HFFc6 (cell line): ENCODE measurements around the gene PIGBOS1. TPM values are rescaled to one million over a fixed set of nuclear protein-coding genes. Genes with fewer than 3 reads are reported as not detected.

Experiments
- DNase-seq: peaks from one replicate; pipeline ENCODE4 v3.0.0-alpha.2; 2018
- H3K27ac Mint-ChIP-seq: 2 replicates; pipeline ENCODE4 v1.8.0; 2020; ENCODE audit warnings: mild to moderate bottlenecking, mixed read lengths
- H3K27me3 Mint-ChIP-seq: 2 replicates; pipeline ENCODE4 v1.8.0; 2021; ENCODE audit warnings: mild to moderate bottlenecking, moderate library complexity, mixed read lengths; ENCODE audit not compliant: insufficient read depth
- H3K36me3 Mint-ChIP-seq: 2 replicates; pipeline ENCODE4 v1.8.0; 2021; ENCODE audit warnings: low read depth, mixed read lengths
- H3K4me1 Mint-ChIP-seq: 2 replicates; pipeline ENCODE4 v1.8.0; 2020; ENCODE audit warnings: low read depth, mixed read lengths
- H3K4me3 Mint-ChIP-seq: 2 replicates; pipeline ENCODE4 v1.8.0; 2020; ENCODE audit warnings: mild to moderate bottlenecking, moderate library complexity, mixed read lengths
- H3K9me3 Mint-ChIP-seq: 2 replicates; pipeline ENCODE4 v1.8.0; 2020; ENCODE audit warnings: mild to moderate bottlenecking, mixed read lengths
- long read RNA-seq: library from polyadenylated mRNA; unstranded; transcript quantifications from one replicate; pipeline ENCODE4 v2.0.0, GENCODE V29; 2019
- total RNA-seq, 6 experiments: library from RNA; stranded (reverse); fragmentation: NEBNext Ultra II Directional; extraction: Animal tissue kit (Norgen Biotek cat#: 25700); gene quantifications; 2 replicates in 1 of 6; 3 replicates in 5 of 6; pipeline ENCODE4 v1.2.3, GENCODE V29; 2021
- TF ChIP-seq, protein P1 (sequence below): fragments of 200-600 bp; sonication (generic); IDR thresholded peaks from 2 replicates; pipeline ENCODE4 v1.5.0; 2021; ENCODE audit warnings: antibody characterized with exemption, mild to moderate bottlenecking

PIGBOS1 gene, protein sequence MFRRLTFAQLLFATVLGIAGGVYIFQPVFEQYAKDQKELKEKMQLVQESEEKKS
- total RNA-seq = 10 to 100 TPM in 1 of 6 experiments, 1 to 10 TPM in 5; 7.8 to 11.0 (median 8.4) TPM
- long read RNA-seq, partial matches to known transcripts = 0 of 8 reads
- long read RNA-seq, other reads (novel, unspliced or antisense) = 3 of 8 reads

DNA sequence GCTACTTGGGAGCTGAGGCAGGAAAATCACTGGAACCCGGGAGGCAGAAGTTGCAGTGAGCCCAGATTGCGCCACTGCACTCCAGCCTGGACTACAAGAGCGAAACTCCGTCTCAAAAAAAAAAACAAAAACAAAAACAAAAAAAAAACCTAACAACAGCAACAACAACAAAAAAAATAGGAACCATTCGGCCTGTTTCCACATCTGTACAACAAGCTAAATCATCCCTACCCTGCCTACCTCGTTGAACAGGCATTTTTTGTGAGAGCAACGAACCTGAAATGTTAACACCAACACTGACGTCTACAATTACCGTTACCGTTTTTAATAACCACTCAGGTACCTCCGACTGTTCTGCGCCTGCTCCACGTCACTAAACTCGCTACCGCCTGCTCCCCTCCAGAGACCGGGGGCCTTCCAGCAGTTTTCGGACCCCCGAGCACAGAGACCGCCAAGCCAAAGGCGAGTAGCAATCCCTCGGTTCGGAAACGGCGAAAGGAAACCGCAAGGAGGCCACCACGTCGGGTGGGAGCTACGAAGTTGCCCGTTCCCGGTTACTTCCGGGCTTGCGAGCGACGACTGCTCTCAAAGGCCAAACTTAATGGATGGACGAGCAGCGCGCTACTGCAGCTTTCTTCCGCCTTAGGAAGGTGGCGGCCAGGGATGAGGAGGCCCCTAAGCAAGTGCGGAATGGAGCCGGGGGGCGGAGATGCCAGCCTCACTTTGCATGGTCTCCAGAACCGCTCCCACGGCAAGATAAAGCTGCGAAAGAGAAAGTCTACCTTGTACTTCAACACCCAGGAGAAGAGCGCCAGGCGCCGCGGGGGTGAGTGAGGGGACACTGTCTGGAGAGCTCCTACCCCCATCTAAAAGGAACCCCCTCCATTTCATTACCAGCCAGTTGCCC is at the start of gene PIGBOS1, which contains the start of gene PIGB:
PIGBOS1 (minus strand) TSS at position 536 of the 907 bp plus-strand sequence. CDS start 1,331 bp downstream, outside the sequence.
PIGB (plus strand) TSS at position 635 of the 907 bp plus-strand sequence; CDS start at position 664, 29 bp downstream.
- H3K4me3 Mint-ChIP-seq = peak within 1 kb of the TSS; percentile 99
- H3K36me3 Mint-ChIP-seq = peaks cover 21% of the 10 kb centered on the region
- TF ChIP-seq, protein P1, sequence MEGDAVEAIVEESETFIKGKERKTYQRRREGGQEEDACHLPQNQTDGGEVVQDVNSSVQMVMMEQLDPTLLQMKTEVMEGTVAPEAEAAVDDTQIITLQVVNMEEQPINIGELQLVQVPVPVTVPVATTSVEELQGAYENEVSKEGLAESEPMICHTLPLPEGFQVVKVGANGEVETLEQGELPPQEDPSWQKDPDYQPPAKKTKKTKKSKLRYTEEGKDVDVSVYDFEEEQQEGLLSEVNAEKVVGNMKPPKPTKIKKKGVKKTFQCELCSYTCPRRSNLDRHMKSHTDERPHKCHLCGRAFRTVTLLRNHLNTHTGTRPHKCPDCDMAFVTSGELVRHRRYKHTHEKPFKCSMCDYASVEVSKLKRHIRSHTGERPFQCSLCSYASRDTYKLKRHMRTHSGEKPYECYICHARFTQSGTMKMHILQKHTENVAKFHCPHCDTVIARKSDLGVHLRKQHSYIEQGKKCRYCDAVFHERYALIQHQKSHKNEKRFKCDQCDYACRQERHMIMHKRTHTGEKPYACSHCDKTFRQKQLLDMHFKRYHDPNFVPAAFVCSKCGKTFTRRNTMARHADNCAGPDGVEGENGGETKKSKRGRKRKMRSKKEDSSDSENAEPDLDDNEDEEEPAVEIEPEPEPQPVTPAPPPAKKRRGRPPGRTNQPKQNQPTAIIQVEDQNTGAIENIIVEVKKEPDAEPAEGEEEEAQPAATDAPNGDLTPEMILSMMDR = no peak
- DNase-seq = peak; percentile 79
- H3K27ac Mint-ChIP-seq = peak within 1 kb of the TSS; percentile 100
- peaks cover 33% of the 10 kb centered on the region for H3K4me1 Mint-ChIP-seq
- no peaks in the 10 kb centered on the region for H3K9me3 Mint-ChIP-seq
- peaks cover 2% of the 10 kb centered on the region; the same call in 1 of the 2 replicates for H3K27me3 Mint-ChIP-seq

DNA sequence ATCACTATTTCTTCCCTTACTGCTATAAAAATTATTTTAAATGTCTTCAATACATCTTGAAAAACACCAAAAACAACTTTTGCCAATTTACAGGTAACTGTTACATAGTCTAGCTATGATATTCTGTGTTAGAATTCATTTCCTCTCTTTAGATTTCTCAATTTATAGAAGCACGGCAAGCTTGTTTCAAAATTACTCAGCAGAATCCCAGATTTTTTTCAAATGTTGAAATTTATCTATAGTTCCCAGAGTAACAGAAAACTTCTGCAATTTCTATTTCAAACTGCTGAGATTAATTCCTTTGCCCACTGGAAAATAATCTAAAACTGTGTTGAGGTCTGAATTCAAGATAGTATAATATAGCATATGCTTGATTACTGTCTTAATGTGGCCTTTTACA is 48.1 kb upstream of the PIGBOS1 start:
- DNase-seq = no peak
- no peaks in the 10 kb centered on the region for H3K9me3 Mint-ChIP-seq
- H3K4me3 Mint-ChIP-seq = no peak overlapping the region
- H3K27me3 Mint-ChIP-seq = no peaks in the 10 kb centered on the region
- H3K4me1 Mint-ChIP-seq = no peaks in the 10 kb centered on the region
- TF ChIP-seq, protein P1 = no peak
- no peaks in the 10 kb centered on the region; the same call in 1 of the 2 replicates for H3K36me3 Mint-ChIP-seq
- H3K27ac Mint-ChIP-seq = no peak overlapping the region

DNA sequence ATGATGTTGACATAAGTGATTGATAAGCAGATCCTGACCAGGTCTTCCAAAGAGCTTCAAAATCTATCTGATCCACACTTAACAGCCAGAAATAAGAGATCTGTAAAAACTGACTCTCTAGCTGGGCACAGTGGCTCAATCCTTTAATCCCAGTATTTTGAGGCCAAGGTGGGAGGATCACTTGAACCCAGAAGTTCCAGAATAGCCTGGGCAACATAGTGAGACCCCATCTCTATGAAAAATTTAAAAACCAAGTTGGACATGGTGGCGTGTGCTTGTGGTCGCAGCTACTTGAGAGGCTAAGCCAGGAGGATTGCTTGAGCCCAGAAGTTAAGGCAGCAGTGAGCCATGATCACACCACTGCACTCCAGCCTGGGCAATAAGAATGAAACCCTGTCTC is 43.7 kb upstream of the PIGBOS1 start:
- H3K36me3 Mint-ChIP-seq = peaks cover 13% of the 10 kb centered on the region
- no peak overlapping the region for H3K4me3 Mint-ChIP-seq
- no peak for DNase-seq
- no peak overlapping the region for H3K27ac Mint-ChIP-seq
- peaks cover 2% of the 10 kb centered on the region; the same call in 1 of the 2 replicates for H3K27me3 Mint-ChIP-seq
- TF ChIP-seq, protein P1 = no peak
- peaks cover 10% of the 10 kb centered on the region for H3K4me1 Mint-ChIP-seq
- H3K9me3 Mint-ChIP-seq = no peaks in the 10 kb centered on the region

DNA sequence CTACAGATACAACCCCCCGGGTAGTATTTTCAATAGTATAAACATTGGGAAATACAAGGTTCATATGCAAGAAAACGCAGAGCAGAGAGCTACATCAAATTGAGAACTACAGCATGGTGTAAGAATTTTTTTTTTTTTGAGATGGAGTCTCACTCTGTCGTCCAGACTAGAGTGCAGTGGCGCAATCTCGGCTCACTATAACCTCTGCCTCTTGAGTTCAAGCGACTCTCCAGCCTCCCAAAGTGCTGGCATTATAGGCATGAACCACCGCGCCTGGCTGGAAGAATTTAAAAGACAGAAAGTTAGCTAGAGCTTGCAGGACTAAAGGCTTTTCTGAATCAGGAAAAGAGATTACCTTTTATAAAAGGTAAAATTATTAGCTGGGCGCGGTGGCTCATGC is 42.1 kb upstream of the PIGBOS1 start:
- DNase-seq = no peak

DNA sequence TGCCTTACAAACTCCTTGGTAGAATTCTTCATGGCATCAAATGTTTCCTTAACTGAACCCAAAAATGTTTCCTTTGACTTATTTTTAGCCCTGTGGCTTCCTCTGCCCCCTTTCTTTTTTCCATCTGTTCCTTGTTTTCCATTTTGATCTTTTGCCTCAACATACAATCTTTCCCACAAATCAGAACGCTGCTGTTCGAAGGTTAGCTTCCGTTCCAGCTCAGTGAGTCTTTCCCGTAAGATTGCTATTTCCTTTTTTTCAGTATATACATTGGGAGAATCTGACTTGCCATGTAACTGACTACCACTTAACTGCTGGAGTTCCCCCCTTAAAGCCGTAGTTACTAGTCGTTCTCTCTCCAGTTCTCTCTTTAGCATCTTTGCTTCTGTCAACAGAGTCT is 41.3 kb upstream of the PIGBOS1 start:
- Mint-ChIP-seq H3K9me3 (no peaks in the 10 kb centered on the region), H3K36me3 (peaks cover 26% of the 10 kb centered on the region), H3K27me3 (peaks cover 2% of the 10 kb centered on the region; the same call in 1 of the 2 replicates), H3K4me3 (no peak overlapping the region), H3K4me1 (peaks cover 18% of the 10 kb centered on the region), H3K27ac (no peak overlapping the region)
- TF ChIP-seq, protein P1 = no peak
- DNase-seq = no peak

More for the DNA sequence above, 42.1 kb upstream of the PIGBOS1 start:
- H3K4me3 Mint-ChIP-seq = no peak overlapping the region
- H3K4me1 Mint-ChIP-seq = peaks cover 18% of the 10 kb centered on the region
- peaks cover 22% of the 10 kb centered on the region for H3K36me3 Mint-ChIP-seq
- H3K27ac Mint-ChIP-seq = no peak overlapping the region
- no peaks in the 10 kb centered on the region for H3K9me3 Mint-ChIP-seq
- TF ChIP-seq, protein P1 = no peak
- H3K27me3 Mint-ChIP-seq = peaks cover 2% of the 10 kb centered on the region; the same call in 1 of the 2 replicates
